Chondrocyte (in vitro differentiated cells): ENCODE measurements around the gene CCDC136. TPM values are rescaled to one million over a fixed set of nuclear protein-coding genes. Genes with fewer than 3 reads are reported as not detected.
A peak's percentile ranks its signal among the peaks of the same experiment; 100 is the strongest.

Experiments used
- DNase-seq: peaks from one replicate; pipeline ENCODE4 v3.0.0; 2021; ENCODE audit warnings: mixed read lengths, low spot score
- H3K27ac Mint-ChIP-seq: one replicate; pipeline ENCODE4 v1.8.0; 2021; ENCODE audit warnings: mild to moderate bottlenecking, moderate library complexity, mixed read lengths; ENCODE audit not compliant: unreplicated experiment
- H3K27me3 Mint-ChIP-seq: 2 replicates; pipeline ENCODE4 v1.8.0; 2021; ENCODE audit warnings: low read depth, mixed read lengths
- H3K36me3 Mint-ChIP-seq: 2 replicates; pipeline ENCODE4 v1.8.0; 2021; ENCODE audit warnings: low read depth, mixed read lengths
- H3K4me1 Mint-ChIP-seq: 2 replicates; pipeline ENCODE4 v1.8.0; 2021; ENCODE audit warnings: low read depth, mild to moderate bottlenecking, mixed read lengths
- H3K4me3 Mint-ChIP-seq: one replicate; pipeline ENCODE4 v1.8.0; 2021; ENCODE audit warnings: mild to moderate bottlenecking, moderate library complexity, mixed read lengths; ENCODE audit not compliant: unreplicated experiment
- H3K9me3 Mint-ChIP-seq: 2 replicates; pipeline ENCODE4 v1.8.0; 2021; ENCODE audit warnings: low read depth, mixed read lengths
- CTCF ChIP-seq: fragments of 200-600 bp; sonication (generic); IDR thresholded peaks from 2 replicates; pipeline ENCODE4 v1.5.0; 2021; ENCODE audit warnings: antibody characterized with exemption, mild to moderate bottlenecking, moderate library complexity
- total RNA-seq: library from RNA; stranded (reverse); gene quantifications from 3 replicates; pipeline ENCODE4 v1.2.1, GENCODE V29; 2021

Gene CCDC136
- total RNA-seq, 1 donor from 2014 or later = 8.5 TPM

DNA sequence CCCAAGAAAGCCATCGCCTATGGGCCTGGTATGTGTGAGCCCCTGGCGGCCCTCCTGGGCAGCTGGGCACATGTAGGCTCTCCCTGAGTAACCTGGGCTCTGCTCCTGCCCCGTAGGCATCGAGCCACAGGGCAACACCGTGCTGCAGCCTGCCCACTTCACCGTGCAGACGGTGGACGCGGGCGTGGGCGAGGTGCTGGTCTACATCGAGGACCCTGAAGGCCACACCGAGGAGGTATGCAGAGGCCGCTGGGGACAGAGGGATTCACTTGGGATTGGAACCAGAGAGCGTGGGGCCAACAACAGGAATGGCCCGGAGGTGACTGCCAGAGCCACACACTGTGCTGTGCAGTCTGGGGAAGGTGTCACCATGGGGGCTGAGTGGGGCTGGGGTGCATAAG is 45.8 kb downstream of the CCDC136 start:
- Mint-ChIP-seq H3K27ac (no peak overlapping the region), H3K36me3 (peaks cover 24% of the 10 kb centered on the region), H3K27me3 (no peaks in the 10 kb centered on the region), H3K4me1 (peaks cover 26% of the 10 kb centered on the region), H3K9me3 (no peaks in the 10 kb centered on the region), H3K4me3 (no peak overlapping the region)
- TF ChIP-seq CTCF = no peak
- peak; percentile 88 for DNase-seq

- Mint-ChIP-seq H3K9me3 (no peaks in the 10 kb centered on the region), H3K27me3 (no peaks in the 10 kb centered on the region), H3K27ac (no peak overlapping the region), H3K4me3 (no peak overlapping the region), H3K4me1 (peaks cover 20% of the 10 kb centered on the region), H3K36me3 (peaks cover 24% of the 10 kb centered on the region)
- no peak for TF ChIP-seq CTCF
- DNase-seq = peak; percentile 88
Measured at GRCh38 chr7:128838109-128838779, 46.5 kb downstream of the CCDC136 start.

DNA sequence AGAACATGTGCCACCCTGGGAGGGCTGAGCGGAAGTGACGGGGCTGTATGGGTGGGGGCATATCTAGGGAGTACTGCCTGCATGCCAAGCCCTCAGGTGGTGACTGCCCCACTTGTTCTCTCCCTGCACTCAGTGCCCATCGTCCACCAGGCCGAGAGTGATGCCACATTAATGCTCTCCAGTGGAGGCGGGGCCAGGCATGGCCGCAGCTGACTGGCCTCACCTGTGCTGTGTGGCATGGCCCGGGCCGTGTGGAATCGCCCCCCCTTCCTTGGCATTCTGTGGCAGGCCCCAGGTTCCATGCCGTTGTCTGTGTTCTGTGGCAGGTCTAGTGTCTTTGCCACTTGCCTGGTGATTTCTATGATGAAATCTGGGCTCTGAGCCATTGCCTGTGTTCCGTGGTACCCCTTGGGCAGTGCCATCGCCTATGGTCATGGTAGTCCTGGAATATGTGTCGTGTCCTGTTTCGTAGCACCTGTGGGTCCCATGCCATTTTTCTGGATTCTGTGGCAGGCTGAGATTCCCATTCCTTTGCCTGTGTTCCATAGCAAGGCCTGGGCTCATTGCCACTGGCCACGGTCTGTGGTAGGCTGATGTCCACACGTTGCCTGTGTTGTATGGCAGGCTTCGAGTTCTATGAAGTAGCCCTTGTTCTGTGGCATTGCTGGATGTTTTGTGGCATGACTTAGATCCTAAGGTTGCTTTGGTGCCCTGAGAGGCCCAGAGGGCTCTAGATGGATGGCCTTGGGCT is 47.4 kb downstream of the CCDC136 start:
- no peak for TF ChIP-seq CTCF
- H3K4me1 Mint-ChIP-seq = peaks cover 11% of the 10 kb centered on the region
- H3K36me3 Mint-ChIP-seq = peaks cover 30% of the 10 kb centered on the region
- no peaks in the 10 kb centered on the region for H3K9me3 Mint-ChIP-seq
- H3K4me3 Mint-ChIP-seq = no peak overlapping the region
- no peaks in the 10 kb centered on the region for H3K27me3 Mint-ChIP-seq
- no peak overlapping the region for H3K27ac Mint-ChIP-seq
- no peak for DNase-seq

GRCh38 chr7:128839751-128840177 is 48.0 kb downstream of the CCDC136 start:
- peak; percentile 85 for DNase-seq
- no peak overlapping the region for H3K4me3 Mint-ChIP-seq
- H3K27ac Mint-ChIP-seq = no peak overlapping the region
- H3K9me3 Mint-ChIP-seq = no peaks in the 10 kb centered on the region
- no peaks in the 10 kb centered on the region for H3K27me3 Mint-ChIP-seq
- H3K36me3 Mint-ChIP-seq = peaks cover 33% of the 10 kb centered on the region
- peaks cover 5% of the 10 kb centered on the region for H3K4me1 Mint-ChIP-seq
- TF ChIP-seq CTCF = no peak

DNA sequence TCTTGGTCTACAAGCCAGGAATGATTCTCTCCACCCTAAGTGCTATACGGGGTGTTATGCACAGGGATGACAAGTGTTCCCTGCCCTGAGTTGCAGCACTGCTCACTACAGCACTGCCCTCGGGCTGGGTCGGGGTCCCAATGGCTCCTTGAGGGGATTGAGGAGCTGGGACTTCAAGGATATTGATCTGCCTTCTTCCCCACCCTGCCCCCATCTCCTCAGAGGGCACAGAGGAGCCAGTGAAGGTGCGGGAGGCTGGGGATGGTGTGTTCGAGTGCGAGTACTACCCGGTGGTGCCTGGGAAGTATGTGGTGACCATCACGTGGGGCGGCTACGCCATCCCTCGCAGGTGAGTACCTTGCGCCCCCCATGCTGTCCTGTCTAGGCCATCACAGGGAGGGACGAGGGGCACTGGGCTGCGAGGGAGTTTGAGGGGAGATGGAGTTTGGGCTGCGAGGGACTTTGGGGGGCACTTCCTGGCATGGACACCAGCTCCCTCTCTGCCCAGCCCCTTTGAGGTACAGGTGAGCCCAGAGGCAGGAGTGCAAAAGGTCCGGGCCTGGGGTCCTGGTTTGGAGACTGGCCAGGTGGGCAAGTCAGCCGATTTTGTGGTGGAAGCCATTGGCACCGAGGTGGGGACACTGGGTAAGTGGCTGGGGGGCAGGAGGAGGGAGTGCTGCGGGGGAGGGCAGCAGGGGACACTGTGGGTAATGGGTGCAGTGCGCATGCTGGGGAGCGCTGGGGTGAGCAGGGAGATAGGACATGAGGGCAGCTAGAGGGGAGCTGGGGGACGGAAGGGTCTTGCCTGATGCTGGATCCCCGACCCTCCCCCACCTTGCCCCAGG is 48.8 kb downstream of the CCDC136 start:
- no peaks in the 10 kb centered on the region for H3K9me3 Mint-ChIP-seq
- no peak for DNase-seq
- no peak for TF ChIP-seq CTCF
- H3K36me3 Mint-ChIP-seq = peaks cover 41% of the 10 kb centered on the region
- no peak overlapping the region for H3K27ac Mint-ChIP-seq
- H3K4me3 Mint-ChIP-seq = no peak overlapping the region
- no peaks in the 10 kb centered on the region for H3K27me3 Mint-ChIP-seq
- H3K4me1 Mint-ChIP-seq = peaks cover 3% of the 10 kb centered on the region
